Hepatocyte (in vitro differentiated cells): ENCODE measurements around the gene SPAG4.

Experiments used
- CTCF ChIP-seq: fragments of 200-600 bp; sonication (generic); IDR thresholded peaks from 2 replicates; pipeline ENCODE4 v1.5.1; 2016; ENCODE audit warnings: antibody characterized with exemption, mild to moderate bottlenecking; ENCODE audit not compliant: poor library complexity
- EZH2 ChIP-seq: fragments of 200-600 bp; sonication (generic); IDR thresholded peaks from 2 replicates; pipeline ENCODE4 v1.6.1; 2016; ENCODE audit warnings: antibody characterized with exemption, mild to moderate bottlenecking, borderline replicate concordance
- EZH2phosphoT487 ChIP-seq: fragments of 200-600 bp; sonication (generic); IDR thresholded peaks from one replicate; pipeline ENCODE4 v1.6.1; 2018; ENCODE audit warnings: antibody characterized with exemption, mild to moderate bottlenecking, low read depth, moderate library complexity; ENCODE audit not compliant: unreplicated experiment, severe bottlenecking

GRCh38 chr20:35599776-35600120 lies 15.9 kb upstream of the SPAG4 start:
- TF ChIP-seq CTCF (no peak), EZH2 (no peak), EZH2phosphoT487 (no peak)
